Activated CD4-positive, alpha-beta T cell treated with anti-CD3 and anti-CD28 coated beads for 36 hours (primary cell): ENCODE measurements around the gene GAREM2. TPM values are rescaled to one million over a fixed set of nuclear protein-coding genes. Genes with fewer than 3 reads are reported as not detected.

Source experiments
- ATAC-seq: fragments of 200-7000 bp; cut with Tn5 transposase; one replicate; pipeline ENCODE4 v1.10.0; 2021; ENCODE audit warnings: mild to moderate bottlenecking, moderate library complexity
- CTCF ChIA-PET: fragments of 350-600 bp; sonication (Branson Sonifier 250); formaldehyde crosslinking; loops from one replicate; lab custom pipeline; 2021; ENCODE audit warnings: antibody characterized with exemption; lab: Charles Lee
- POLR2A ChIA-PET: fragments of 350-600 bp; sonication (Branson Sonifier 250); formaldehyde crosslinking; loops from one replicate; lab custom pipeline; 2021; ENCODE audit warnings: antibody characterized with exemption, inconsistent platforms; lab: Charles Lee
- DNase-seq: peaks from one replicate; pipeline ENCODE4 v3.0.0-alpha.2; 2020
- H3K27ac Mint-ChIP-seq: one replicate; pipeline ENCODE4 v1.8.0; 2021; ENCODE audit warnings: mixed read lengths
- H3K27me3 Mint-ChIP-seq: one replicate; pipeline ENCODE4 v1.8.0; 2021; ENCODE audit warnings: mixed read lengths
- H3K36me3 Mint-ChIP-seq: one replicate; pipeline ENCODE4 v1.8.0; 2021; ENCODE audit warnings: low read depth, mixed read lengths
- H3K4me1 Mint-ChIP-seq: one replicate; pipeline ENCODE4 v1.8.0; 2021; ENCODE audit warnings: mixed read lengths
- H3K4me3 Mint-ChIP-seq: one replicate; pipeline ENCODE4 v1.8.0; 2021; ENCODE audit warnings: mild to moderate bottlenecking, moderate library complexity, mixed read lengths
- H3K9me3 Mint-ChIP-seq: one replicate; pipeline ENCODE4 v1.8.0; 2021; ENCODE audit warnings: low read depth, mixed read lengths
- intact Hi-C, 2 experiments: fragments of 100-400 bp; cut with DNase I in 1 of 2; cut with micrococcal nuclease in 1 of 2; formaldehyde crosslinking; loops; one replicate each; pipeline versions ENCODE4 v1.14.2 to v1.15.1; 2022 to 2024; cut with DNase I, micrococcal nuclease
- total RNA-seq, 2 experiments: library from RNA; stranded (reverse); gene quantifications; one replicate each; pipeline ENCODE4 v1.2.3, GENCODE V29; 2021

The GAREM2 gene
- total RNA-seq, 2 experiments from 2014 or later = 3.2 to 5.7 TPM

DNA sequence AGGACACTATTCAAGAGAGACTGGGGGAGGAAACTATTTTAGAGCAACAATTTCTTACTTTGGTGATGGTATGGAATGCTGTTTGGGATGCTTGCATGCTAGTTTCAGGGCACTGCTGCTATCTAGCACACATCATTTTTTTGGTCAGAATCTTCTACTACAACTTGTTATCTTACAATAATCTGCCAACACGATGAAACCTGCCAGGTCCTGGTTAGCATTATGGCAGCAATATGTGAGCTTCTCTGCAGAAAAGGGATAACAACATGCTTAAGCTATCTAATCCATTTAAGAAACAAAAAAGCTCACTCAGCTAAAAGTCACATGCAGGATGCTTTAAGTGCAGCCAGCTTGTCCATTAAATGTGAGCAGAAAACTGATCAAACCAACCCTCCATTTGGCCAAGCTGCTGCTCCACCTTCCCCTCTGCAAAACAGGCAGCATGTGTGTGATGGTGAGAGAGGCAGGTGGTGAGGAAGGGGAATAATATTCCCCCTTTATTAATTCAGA lies 30.1 kb downstream of the GAREM2 start:
- ChIA-PET POLR2A (interaction anchor here (0.6 kb wide), 1 partner anchor 11 kb away, joined by 4 read pairs; no protein-coding TSS in a partner anchor), CTCF (interaction anchor here (0.9 kb wide), 1 partner anchor 21 kb away, joined by 4 read pairs; no protein-coding TSS in a partner anchor)
- ATAC-seq (no peak), DNase-seq (no peak)
- intact Hi-C loops = no loop called here
- H3K27me3 Mint-ChIP-seq = no peaks in the 10 kb centered on the region
- H3K9me3 Mint-ChIP-seq = no peaks in the 10 kb centered on the region
- no peak overlapping the region for H3K27ac Mint-ChIP-seq
- peaks cover 39% of the 10 kb centered on the region for H3K36me3 Mint-ChIP-seq
- H3K4me1 Mint-ChIP-seq = no peaks in the 10 kb centered on the region
- no peak overlapping the region for H3K4me3 Mint-ChIP-seq

DNA sequence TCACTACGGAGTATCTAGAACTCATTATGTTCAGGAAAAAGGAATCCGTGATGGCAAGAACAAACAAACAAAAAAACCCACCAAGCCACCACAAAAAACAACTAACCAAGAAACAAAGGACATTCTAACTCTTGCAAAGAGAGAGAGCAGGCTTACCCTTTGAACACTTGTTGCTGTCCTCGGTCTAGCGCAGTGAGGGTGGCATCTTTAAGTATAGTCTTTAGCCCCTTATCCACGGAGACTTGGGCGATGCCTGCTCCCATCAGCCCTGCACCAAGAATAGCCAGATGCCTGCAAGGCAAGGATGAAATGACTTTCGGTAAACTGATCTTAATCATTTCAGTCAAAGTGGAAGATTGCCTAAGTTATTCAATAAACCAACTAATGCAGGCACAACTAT lies 31.0 kb downstream of the GAREM2 start:
- POLR2A ChIA-PET = no interaction called here
- Mint-ChIP-seq H3K27me3 (no peaks in the 10 kb centered on the region), H3K4me1 (no peaks in the 10 kb centered on the region), H3K27ac (no peak overlapping the region), H3K9me3 (no peaks in the 10 kb centered on the region), H3K4me3 (no peak overlapping the region), H3K36me3 (peaks cover 36% of the 10 kb centered on the region)
- DNase-seq (no peak), ATAC-seq (no peak)
- CTCF ChIA-PET = interaction anchor here (1.0 kb wide), 1 partner anchor 504 kb away, joined by 3 read pairs; no protein-coding TSS in a partner anchor
- intact Hi-C loops = no loop called here

DNA sequence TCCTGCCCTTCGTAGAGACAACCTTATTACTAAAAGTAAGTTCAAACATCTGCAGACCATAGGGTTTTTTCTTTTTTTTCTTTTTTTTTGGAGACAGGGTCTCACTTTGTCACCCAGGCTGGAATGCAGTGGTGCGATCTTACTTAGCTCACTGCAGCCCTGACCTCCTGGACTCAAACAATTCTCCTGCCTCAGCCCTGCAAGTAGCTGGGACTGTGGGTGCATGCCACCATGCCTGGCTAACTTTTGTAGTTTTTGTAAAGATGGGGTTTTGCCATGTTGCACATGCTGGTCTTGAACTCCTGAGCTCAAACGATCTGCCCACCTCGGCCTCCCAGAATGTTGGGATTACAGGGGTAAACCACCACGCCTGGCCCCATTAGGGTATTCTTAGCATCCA lies 39.1 kb downstream of the GAREM2 start:
- no peaks in the 10 kb centered on the region for H3K4me1 Mint-ChIP-seq
- CTCF ChIA-PET = interaction anchor here (0.6 kb wide), 1 partner anchor 187 kb away, joined by 3 read pairs; no protein-coding TSS in a partner anchor
- no peak overlapping the region for H3K4me3 Mint-ChIP-seq
- ATAC-seq = no peak
- no peak overlapping the region for H3K27ac Mint-ChIP-seq
- POLR2A ChIA-PET = no interaction called here
- DNase-seq = no peak
- intact Hi-C loops = no loop called here
- peaks cover 50% of the 10 kb centered on the region for H3K36me3 Mint-ChIP-seq
- H3K27me3 Mint-ChIP-seq = no peaks in the 10 kb centered on the region
- no peaks in the 10 kb centered on the region for H3K9me3 Mint-ChIP-seq

DNA sequence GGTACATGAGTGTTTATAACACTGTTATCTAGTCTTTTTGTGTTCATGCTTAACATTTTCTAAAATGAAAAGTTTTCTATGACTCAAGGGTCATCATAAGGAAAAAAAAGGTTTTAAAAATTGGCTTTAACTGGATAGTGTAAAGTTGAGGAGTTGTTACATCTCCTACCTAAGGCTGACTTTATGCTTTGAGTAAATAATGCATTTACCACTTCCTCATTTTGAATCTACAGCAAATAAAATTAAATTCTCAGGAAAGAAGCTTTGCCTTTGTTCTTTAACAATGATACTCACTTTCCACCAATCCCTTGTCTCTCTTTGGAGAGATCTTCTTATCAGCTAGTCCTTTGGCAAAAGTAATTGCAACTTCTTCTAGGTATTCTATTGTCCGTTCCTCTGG lies 41.9 kb downstream of the GAREM2 start:
- Mint-ChIP-seq H3K9me3 (no peaks in the 10 kb centered on the region), H3K27me3 (no peaks in the 10 kb centered on the region), H3K27ac (no peak overlapping the region), H3K36me3 (peaks cover 52% of the 10 kb centered on the region), H3K4me3 (no peak overlapping the region), H3K4me1 (no peaks in the 10 kb centered on the region)
- ChIA-PET POLR2A (no interaction called here), CTCF (interaction anchor here (0.6 kb wide), 1 partner anchor 266 kb away, joined by 3 read pairs; no protein-coding TSS in a partner anchor)
- ATAC-seq = no peak
- intact Hi-C loops = no loop called here
- no peak for DNase-seq

DNA sequence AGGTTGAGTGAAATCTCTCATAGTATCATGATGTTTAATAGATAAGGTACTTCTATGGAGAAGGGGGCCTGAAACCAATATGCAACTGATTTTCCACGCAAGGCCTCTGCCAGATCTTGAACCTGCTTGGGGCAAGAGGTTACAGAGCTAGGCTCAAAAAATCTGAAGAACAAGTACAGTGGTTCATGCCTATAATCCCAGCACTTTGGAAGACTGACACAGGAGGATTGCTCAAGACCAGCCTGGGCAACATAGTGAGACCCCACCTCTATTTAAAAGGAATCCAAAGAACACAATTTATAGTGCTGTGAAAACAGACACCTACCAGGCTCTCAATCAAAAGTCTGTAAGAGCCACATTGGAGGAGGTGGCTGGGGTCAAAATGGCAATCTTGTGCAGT lies 42.9 kb downstream of the GAREM2 start:
- ChIA-PET CTCF (interaction anchor here (0.6 to 1.4 kb wide), 3 partner anchors 15 to 1088 kb away, joined by 3 to 4 read pairs (median 3); no protein-coding TSS in a partner anchor), POLR2A (no interaction called here)
- ATAC-seq (no peak), DNase-seq (no peak)
- H3K4me1 Mint-ChIP-seq = no peaks in the 10 kb centered on the region
- peaks cover 50% of the 10 kb centered on the region for H3K36me3 Mint-ChIP-seq
- intact Hi-C loops = no loop called here
- H3K4me3 Mint-ChIP-seq = no peak overlapping the region
- H3K27me3 Mint-ChIP-seq = no peaks in the 10 kb centered on the region
- H3K27ac Mint-ChIP-seq = no peak overlapping the region
- no peaks in the 10 kb centered on the region for H3K9me3 Mint-ChIP-seq

DNA sequence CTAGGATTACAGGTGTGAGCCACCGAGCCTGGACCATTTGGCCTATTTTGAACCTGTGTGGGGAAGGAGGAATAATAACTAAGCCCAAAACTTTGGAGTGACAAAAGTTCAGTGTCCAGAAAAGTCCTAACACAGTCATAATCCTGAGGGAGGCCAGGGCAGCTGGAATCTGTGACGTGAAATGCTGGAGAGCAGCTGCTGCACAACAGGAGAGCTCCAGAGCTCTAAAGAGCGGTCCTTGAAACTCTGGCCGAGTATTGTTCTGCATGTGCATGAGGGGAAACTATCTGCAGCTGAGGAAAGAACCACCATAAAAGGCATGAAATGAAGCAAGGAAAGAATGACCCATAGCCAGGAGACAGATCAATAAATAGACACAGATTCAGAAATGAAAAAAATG lies 43.7 kb downstream of the GAREM2 start:
- ChIA-PET POLR2A (interaction anchor here (0.6 kb wide), 1 partner anchor 152 kb away, joined by 3 read pairs; no protein-coding TSS in a partner anchor), CTCF (interaction anchor here (0.7 to 1.4 kb wide), 2 partner anchors 33 to 195 kb away, joined by 3 to 4 read pairs; no protein-coding TSS in a partner anchor)
- Mint-ChIP-seq H3K27me3 (no peaks in the 10 kb centered on the region), H3K36me3 (peaks cover 47% of the 10 kb centered on the region), H3K4me1 (no peaks in the 10 kb centered on the region), H3K4me3 (no peak overlapping the region), H3K27ac (no peak overlapping the region), H3K9me3 (no peaks in the 10 kb centered on the region)
- DNase-seq (no peak), ATAC-seq (no peak)
- intact Hi-C loops = no loop called here

DNA sequence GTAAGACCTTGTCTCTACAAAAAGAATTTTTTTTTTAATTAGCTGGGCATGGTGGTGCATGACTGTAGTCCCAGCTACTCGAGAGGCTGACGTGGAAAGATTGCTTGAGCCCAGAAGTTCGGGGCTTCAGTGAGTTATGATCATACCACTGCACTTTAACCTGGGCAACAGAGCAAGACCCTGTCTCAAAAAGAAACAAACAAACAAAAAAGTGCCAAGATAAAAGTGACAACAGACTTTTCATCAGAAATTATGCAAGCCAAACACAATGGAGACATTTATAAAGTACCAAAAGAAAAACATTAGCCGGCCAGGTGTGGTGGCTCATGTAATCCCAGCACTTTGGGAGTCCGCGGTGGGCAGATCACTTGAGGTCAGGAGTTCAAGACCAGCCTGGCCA lies 44.8 kb downstream of the GAREM2 start:
- Mint-ChIP-seq H3K27me3 (no peaks in the 10 kb centered on the region), H3K4me1 (no peaks in the 10 kb centered on the region), H3K4me3 (no peak overlapping the region), H3K27ac (no peak overlapping the region), H3K36me3 (peaks cover 43% of the 10 kb centered on the region), H3K9me3 (no peaks in the 10 kb centered on the region)
- ATAC-seq (no peak), DNase-seq (no peak)
- ChIA-PET POLR2A (no interaction called here), CTCF (no interaction called here)
- intact Hi-C loops = no loop called here

DNA sequence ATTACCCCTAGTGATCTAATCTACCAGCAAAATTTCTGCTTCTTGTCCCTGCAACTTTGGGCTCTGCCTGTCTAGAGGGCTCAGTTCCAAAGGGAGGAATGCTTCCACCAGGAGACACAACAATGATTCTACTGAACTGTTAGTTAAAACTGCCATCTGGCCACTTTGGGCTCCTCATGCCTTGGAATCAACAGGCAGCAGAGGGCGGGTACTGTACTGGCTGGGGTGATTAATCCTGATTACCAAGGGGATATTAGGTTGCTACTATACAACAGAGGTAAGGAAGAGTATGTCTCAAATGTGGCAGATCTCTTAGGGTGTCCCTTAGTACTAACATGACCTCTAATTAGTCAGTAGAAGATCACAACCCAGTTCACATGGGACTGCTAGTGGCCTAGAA lies 50.1 kb downstream of the GAREM2 start:
- no peaks in the 10 kb centered on the region for H3K27me3 Mint-ChIP-seq
- CTCF ChIA-PET = no interaction called here
- no peaks in the 10 kb centered on the region for H3K9me3 Mint-ChIP-seq
- H3K4me1 Mint-ChIP-seq = no peaks in the 10 kb centered on the region
- intact Hi-C loops = no loop called here
- H3K27ac Mint-ChIP-seq = no peak overlapping the region
- H3K36me3 Mint-ChIP-seq = peaks cover 45% of the 10 kb centered on the region
- no peak overlapping the region for H3K4me3 Mint-ChIP-seq
- DNase-seq (no peak), ATAC-seq (no peak)
- POLR2A ChIA-PET = no interaction called here

DNA sequence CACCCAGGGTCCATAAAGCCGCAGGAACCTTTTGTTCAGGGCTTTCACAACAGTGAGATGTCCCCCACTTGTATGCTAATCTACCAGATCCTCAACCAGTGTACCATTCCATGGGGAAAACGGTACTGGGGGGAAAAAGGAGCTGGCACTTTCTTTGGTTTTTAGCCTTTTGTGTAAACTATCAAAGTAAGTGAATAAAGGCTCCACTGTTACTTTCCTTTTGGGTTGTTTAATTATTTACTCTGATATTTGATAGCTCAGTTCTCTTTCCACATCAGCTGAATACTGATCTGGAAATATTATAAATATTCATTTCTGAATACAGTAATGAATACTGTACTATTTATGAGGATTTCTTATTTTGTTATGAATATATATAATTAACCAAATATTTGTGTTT lies 51.2 kb downstream of the GAREM2 start:
- intact Hi-C loops = no loop called here
- no peak overlapping the region for H3K4me3 Mint-ChIP-seq
- ChIA-PET POLR2A (no interaction called here), CTCF (interaction anchor here (0.7 kb wide), 1 partner anchor 15 kb away, joined by 5 read pairs; no protein-coding TSS in a partner anchor)
- no peaks in the 10 kb centered on the region for H3K9me3 Mint-ChIP-seq
- no peaks in the 10 kb centered on the region for H3K27me3 Mint-ChIP-seq
- H3K4me1 Mint-ChIP-seq = no peaks in the 10 kb centered on the region
- DNase-seq (no peak), ATAC-seq (no peak)
- H3K36me3 Mint-ChIP-seq = peaks cover 52% of the 10 kb centered on the region
- H3K27ac Mint-ChIP-seq = no peak overlapping the region

DNA sequence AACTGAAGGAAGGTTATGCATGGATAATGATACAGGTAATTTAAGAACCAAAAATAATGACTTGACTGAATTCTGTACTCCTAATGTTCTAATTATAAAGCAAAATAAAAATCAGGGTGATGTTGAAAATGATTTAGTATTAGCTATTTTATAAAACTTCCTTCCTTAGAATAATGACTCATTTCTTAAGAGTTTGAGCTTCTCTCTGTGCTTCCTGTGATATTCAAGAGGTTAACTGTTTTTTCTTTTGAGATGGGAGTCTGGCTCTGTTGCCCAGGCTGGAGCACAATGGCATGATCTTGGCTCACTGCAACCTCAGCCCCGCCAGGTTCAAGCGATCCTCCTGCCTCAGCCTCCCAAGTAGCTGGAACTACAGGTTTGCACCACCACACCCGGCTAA lies 56.7 kb downstream of the GAREM2 start:
- Mint-ChIP-seq H3K4me3 (no peak overlapping the region), H3K9me3 (no peaks in the 10 kb centered on the region), H3K27ac (no peak overlapping the region), H3K4me1 (no peaks in the 10 kb centered on the region), H3K27me3 (no peaks in the 10 kb centered on the region), H3K36me3 (peaks cover 66% of the 10 kb centered on the region)
- no peak for ATAC-seq
- ChIA-PET CTCF (interaction anchor here (0.7 to 1.3 kb wide), 3 partner anchors 14 to 18 kb away, joined by 3 read pairs; no protein-coding TSS in a partner anchor), POLR2A (no interaction called here)
- no peak for DNase-seq
- intact Hi-C loops = no loop called here

DNA sequence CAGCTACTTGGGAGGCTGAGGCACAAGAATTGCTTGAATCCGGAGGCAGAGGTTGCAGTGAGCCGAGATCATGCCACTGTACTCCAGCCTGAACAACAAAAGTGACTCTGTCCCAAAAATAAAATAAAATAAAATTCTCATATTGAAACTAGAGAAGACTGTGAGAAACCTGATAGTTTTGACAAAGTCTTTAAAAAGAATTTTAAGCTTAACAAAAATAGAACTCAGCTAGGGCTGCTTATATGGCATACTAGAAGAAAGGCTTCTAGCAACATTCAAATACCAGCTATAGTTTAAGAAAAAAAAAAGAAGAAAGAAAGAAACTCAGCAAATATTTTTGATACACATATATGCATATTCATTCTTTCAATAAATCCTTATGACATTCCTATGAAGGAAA lies 57.9 kb downstream of the GAREM2 start:
- Mint-ChIP-seq H3K27me3 (no peaks in the 10 kb centered on the region), H3K9me3 (no peaks in the 10 kb centered on the region), H3K27ac (no peak overlapping the region), H3K36me3 (peaks cover 68% of the 10 kb centered on the region), H3K4me3 (no peak overlapping the region), H3K4me1 (no peaks in the 10 kb centered on the region)
- intact Hi-C loops = no loop called here
- DNase-seq (no peak), ATAC-seq (no peak)
- ChIA-PET POLR2A (no interaction called here), CTCF (interaction anchor here (0.6 to 1.1 kb wide), 4 partner anchors 15 to 349 kb away, joined by 3 to 10 read pairs (median 3); no protein-coding TSS in a partner anchor)

DNA sequence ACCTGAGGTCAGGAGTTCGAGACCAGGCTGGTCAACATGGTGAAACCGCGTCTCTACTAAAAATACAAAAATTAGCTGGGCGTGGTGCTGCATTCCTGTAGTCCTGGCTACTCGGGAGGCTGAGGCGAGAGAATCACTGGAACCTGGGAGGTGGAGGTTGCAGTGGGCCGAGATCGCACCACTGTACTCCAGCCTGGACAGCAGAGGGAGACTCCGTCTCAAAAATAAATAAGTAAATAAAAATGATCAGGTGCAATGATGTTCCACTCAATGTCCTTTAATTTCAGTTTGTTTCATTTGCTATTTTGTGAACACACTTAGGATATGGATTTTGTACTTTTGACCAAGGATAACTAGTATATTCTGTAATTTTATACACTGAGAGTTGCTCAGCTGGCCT lies 62.2 kb downstream of the GAREM2 start:
- no peak overlapping the region for H3K4me3 Mint-ChIP-seq
- ChIA-PET CTCF (interaction anchor here (0.6 to 3.0 kb wide), 7 partner anchors 8 to 611 kb away, joined by 3 to 17 read pairs (median 4); no protein-coding TSS in a partner anchor), POLR2A (no interaction called here)
- intact Hi-C loops = no loop called here
- H3K9me3 Mint-ChIP-seq = no peaks in the 10 kb centered on the region
- peaks cover 8% of the 10 kb centered on the region for H3K4me1 Mint-ChIP-seq
- ATAC-seq = no peak
- DNase-seq = no peak
- H3K36me3 Mint-ChIP-seq = peaks cover 45% of the 10 kb centered on the region
- no peak overlapping the region for H3K27ac Mint-ChIP-seq
- H3K27me3 Mint-ChIP-seq = no peaks in the 10 kb centered on the region
